ENCODE measurements around the gene PTP4A2.

PTP4A2 gene

DNA sequence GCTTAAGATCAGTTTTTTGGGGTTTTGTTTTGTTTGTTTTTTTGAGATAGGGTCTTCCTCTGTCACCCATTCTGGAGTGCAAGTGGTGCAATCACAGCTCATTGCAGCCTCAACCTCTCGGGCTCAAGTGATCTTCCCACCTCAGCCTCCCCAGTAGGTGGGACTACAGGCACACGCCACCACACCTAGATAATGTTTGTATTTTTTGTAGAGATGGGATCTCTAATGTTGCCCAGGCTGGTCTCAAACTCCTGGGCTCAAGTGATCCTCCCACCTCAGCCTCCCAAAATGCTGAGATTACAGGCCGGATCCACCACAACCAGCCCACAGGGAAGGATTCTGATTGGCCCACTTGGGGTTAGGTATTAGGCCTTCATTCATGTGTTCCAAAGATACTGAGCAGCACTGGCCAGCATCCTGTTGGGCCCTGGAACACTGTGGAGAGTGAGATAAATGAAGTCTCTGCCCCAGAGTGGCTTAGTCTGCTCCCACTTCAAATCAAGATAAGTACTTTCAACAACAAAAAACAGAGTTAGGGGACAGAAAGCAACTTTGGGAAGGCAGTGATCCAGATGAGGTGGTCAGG is 54.7 kb downstream of the PTP4A2 start:
- no peak for DNase-seq

DNA sequence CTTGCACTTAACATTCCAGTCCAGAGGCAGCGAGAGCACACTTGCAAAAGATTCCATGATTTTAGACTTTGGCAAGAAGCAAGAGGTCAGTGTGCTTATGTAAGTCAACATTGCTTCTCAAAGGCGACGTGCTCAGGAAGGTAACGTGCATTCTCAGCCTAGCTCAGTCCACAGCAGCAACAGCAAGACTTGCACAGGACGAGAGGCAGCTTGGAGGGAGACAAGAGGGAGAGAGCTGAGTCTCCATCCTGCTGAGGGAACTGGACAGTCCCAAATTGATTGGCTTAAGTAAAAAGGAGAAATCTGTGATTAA is 56.5 kb downstream of the PTP4A2 start:
- no peak for DNase-seq

DNA sequence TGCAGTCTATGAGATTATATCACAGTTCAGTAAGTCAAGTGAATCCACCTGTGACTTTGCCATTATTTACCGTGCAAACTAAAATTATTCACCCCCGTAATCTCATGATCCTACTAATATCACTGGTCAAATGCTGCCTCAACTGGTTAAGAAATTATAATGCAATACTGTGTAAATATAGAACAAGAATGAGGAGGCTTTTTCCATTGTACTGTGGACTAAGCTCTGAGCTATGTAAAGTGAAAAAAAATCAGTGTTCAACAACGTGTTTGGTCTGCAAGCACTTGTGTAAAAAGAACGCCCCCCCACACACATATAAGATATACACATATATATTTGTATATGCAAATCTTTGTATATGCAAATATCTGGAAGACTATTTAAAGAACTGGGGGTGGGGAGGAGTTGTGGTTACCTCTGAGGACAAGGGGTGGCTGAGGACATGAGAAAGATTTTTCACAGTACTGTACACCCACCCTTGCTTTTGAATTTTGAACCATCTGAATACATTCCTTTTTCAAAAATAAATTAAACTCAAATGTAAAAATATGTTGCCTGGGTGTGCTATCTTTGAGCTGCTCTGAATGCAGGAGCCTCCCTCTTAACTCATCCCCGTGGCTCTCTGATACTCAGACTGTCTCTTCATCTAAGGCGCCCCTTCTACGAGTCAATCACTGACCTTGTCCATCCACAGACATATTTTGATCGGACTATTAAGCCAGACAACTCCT is 57.0 kb downstream of the PTP4A2 start:
- DNase-seq = no peak

DNA sequence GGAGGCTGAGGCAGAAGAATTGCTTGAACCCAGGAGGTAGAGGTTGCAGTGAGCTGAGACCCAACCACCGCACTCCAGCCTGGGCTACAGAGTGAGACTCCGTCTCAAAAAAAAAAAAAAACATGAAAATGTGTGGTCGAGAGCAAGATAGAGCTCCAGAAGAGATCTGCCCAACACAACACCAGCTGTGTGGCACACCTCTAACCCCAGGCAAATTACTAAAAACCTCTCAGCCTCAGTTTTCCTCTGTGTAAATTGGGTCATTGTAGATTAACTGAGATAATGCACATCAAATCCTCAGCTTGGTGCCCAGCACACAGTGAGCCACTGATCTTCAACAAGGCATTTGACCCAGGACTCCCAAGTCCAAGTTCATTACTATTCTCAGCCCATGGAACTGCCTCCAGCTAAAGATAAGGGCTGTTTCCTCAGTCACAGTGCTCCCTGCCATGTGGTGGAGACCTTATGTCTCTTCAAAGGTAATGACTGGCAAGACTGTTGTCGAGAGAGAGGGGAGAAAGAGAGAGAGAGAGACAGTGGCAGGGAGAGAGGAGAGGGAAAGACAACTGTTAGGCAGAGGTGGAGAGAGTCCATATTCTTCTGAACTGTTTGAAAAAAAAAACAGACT is 58.1 kb downstream of the PTP4A2 start:
- DNase-seq = no peak

DNA sequence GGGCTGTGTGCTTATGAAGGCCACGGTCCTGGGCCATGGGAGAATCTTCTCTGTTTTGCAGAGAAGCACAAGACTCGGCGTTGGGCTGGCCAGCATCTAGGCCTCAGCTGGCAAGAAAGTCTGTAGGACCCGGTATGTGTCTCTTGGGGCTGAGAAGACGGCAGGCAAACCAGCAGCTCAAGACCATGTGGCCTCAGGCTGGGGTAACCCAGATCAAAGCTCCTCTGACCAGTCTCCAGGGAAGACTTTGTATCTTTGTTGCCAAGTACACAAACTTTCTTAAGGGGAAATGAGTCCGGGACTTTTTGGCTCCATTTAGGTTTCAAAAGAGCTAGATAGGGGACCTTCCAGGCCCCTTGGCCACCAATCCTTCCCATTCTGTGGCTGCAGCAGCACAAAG is 60.1 kb downstream of the PTP4A2 start:
- DNase-seq = no peak

DNA sequence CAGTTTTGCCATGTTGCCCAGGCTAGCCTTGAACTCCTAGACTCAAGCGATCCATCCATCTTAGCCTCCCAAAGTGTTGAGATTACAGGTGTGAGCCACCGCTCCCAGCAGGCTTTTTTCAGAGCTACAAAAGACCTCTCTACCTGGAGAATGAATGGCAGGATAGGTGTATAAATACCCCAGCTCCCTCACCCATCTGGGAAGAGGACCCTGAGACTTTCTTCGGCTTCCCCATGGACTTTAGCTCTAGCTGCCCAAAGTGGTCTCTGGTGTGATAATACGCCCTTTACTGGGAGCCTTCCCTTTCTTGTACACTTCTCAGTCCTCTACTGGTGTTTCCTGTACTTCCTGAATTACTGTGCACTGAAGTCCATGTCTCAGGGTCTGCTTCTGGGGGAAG is 60.6 kb downstream of the PTP4A2 start:
- no peak for DNase-seq

DNA sequence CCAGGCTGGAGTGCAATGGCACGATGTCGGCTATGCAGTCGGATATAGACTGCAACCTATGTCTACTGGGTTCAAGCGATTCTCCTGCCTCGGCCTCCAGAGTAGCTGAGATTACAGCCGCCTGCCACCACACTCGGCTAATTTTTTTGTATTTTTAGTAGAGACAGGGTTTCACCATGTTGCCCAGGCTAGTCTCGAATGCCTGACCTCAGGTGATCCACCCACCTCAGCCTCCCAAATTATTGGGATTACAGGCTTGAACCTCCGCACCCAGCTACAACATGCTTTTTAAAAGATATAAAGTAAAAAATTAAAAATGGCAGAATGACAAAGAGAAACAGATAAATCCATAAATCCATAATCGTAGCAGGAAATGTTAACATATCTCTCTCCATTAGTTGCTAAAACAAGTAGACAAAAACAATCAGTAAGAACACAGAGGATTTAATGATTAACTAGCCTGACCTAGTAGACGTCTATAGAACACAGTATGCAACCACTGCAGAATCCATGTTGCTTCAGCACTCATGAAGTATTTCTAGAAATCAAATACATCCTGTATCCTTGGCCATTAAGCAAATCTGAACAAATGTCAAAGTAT is 62.4 kb downstream of the PTP4A2 start:
- DNase-seq = no peak

DNA sequence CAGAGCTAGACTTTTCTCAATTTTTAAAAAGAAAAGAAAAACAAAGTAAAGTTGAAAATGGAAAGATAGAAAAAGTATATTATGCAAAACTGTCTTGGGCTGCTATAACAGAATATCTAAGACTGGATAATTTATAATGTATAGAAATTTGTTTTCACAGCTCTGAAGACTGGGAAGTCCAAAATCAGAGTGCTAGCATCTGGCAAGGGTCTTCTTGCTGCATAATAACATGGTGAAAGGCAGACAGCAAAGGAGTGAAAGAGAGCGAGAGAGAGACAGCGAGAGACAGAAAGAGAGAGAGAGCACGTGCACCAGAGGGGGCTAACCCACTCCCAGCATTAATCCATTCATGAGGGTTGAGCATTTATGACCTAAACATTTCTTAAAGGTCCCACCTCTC is 63.2 kb downstream of the PTP4A2 start:
- DNase-seq = no peak

DNA sequence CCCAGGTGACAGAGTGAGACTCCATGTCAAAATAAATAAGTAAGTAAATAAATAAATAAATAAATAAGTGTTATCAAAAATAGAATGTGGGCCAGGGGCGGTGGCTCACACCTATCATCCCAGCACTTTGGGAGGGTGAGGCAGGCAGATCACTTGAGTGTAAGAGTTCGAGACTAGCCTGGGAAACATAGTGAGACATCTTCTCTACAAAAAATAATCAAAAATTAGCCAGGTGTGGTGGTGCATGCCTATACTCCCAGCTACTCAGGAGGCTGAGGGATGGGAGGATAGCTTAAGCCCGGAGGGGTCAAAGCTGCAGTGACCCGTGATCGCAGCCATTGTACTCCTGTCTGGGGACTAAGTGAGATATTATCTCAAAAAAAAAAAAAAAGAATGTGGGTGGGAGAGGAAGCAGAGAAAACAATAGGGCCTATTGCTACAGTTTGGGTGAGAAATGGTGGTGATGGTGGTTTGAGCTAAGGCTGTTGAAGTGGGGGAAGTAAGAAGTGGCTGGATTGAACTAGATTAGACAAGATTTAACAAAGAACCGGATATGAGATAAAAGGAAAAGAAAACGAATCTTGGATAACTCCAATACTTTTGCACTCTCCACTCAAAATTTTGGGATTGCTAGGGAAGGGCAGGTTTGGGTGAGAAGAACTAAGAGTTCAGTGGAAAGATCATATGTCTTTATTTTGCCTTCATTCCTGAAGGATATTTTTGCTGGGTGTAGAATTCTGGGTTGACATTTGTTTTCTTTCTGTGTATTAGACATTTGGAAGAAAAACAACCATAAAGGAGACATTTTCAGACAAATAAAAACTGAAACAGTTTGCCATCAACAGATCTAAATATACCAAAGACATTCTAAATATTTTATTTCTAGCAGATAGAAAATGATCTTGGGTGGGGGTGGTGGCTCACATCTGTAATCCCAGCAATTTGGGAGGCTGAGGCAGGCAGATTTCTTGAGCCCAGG is 65.2 kb downstream of the PTP4A2 start:
- DNase-seq = no peak

DNA sequence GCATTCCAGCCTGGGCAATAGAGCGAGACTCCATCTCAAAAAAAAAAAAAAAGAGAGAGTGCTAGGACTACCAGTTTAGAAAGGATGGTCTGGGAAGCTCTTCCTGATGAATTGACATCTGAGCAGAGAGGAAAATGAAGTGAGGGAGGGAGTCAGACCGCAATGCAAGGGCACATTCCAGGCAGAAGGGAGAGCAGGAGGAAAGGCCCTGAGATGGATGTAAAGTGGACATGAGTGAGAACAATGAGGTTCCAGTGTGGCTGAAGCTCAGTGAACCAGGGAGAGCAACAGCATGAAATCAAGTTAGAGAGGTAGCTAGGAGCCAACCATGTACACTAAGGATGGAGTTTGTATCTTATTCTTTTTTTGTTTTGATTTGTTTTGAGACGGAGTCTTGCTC is 66.5 kb downstream of the PTP4A2 start:
- no peak for DNase-seq

DNA sequence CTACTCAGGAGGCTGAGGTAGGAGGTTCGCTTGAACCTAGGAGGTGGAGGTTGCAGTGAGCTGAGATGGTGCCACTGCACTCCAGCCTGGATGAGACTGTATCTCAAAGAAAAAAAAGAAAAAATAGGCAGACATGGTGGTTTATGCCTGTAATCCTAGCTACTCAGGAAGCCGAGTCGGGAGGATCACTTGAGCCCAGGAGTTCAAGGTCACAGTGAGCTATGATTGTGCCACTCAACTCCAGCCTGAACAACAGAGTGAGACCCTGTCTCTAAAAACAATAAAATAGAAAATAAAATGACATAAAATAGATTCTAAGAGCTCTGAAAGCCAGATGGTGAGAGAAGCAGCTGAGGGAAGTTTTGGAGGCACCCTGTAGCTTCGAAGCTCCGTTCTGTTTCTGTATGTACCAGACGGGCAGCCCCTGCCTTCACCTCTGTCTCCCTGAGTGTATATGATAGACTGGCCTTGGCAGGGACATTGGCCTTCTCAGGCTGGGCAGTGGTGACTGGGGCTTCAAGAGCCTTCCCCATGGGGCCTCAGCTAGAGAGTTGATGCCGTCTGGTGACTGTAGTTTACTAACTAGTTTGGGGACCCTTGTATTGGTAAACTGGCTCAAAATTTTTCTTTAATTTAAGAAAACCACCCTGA is 68.0 kb downstream of the PTP4A2 start:
- DNase-seq = no peak

DNA sequence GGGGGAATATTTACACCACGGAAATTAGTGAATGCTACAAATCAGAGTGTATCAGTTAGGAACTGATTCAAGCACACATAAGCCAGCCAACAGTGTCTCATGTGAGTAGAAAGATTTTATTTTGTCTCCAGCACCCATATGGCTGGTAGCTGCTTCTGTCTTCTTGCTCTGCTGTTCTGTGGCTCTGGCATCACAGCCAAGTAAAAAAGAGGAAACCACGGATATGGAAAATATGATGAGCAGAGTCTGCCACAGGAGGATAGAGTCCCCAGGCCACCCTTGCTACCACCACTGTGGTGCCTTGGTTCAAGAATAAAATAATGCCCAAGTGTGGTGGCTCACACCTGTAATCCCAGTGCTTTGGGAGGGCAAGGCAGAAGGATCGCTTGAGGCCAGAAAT is 68.7 kb downstream of the PTP4A2 start:
- DNase-seq = no peak

DNA sequence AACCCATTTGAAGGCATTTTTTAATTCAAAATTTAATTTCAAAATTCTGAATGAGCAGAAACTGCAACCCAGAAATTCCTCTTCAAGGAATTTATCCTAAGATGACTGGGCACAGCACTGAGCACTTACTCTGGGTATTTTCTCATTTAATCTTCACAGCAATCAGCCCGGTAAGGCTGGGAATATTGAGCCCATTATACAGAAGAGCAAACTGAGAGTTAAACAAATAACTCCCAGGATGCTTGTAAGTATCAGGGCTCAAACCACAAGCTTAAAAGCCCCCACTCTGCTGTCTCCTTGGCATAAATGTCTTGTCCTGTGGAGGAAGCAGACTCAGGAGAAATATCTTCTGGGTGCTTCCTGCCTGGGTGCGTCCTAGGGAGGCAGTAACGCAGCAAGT is 69.3 kb downstream of the PTP4A2 start:
- DNase-seq = no peak

DNA sequence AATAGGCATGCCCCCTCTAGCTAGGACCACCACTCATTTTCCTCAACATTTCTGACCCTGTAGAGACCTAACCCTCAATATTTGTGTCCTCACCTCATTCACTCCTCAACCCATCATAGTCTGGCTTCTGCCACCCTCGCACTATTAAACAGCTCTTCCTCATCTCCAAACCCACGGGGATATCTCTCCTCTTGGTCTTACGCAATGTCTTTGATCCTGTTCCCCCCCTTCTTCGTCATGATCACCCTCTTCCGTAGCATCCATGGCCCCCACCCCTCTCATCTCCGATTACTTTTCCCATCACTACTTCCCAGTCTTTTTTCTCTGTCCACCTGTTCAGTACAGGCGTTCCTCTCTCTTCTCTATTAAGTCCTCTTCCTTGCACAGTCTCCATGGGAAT is 70.6 kb downstream of the PTP4A2 start:
- DNase-seq = no peak

DNA sequence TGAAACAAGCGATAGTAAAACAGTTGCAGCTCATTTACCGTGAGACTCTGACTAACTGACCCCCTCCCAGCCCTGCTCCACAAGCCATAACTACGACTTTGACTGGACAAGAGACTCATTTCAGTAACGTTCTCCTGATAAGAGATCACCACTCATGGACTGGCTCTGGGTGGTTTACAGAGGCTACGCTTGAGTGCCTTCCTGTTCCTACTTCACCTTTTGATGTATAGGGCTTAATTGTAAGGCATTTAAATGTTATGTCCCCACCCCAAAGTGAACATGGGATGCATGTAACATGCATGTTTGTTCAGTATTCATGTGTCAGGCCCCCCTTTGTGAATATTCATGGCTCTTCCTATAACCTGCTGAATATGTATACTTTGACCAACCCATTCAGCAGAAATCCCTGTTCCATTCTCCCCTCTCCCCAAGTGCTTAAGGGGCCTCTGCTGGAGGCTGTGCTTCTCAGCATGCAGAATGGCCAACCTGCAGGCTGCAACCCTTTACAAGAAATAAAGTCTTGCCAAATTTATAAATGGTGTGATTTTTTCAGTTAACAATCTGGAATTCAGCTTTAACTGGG is 71.6 kb downstream of the PTP4A2 start:
- DNase-seq = no peak

DNA sequence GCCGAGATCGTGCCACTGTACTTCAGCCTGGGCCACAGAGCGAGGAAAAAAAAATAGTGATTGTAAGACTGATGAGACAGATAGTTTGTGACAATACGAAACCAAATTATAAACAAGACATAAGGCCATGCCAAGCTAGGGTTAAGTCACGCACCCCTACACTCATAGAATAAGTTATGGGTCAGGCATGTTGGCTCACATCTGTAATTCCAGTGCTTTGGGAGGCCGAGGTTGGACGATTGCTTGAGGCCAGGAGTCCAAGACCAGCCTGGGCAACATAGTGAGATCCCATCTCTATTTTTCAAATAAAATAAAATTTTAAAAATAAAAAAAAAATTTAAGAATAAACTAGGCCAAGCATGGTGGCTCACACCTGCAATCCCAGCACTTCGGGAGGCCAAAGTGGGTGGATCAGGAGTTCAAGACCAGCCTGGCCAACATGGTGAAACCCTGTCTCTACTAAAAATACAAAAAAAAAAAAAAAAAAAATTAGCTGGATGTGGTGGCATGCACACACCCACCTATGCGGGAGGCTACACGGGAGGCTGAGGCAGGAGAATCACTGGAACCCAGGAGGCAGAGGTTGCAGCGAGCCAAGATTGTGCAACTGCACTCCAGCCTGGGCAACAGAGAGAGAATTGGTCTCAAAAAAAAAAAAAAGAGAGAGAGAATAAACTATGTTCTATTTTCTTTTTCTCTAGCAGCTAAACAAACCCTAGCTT is 72.3 kb downstream of the PTP4A2 start:
- DNase-seq = no peak

DNA sequence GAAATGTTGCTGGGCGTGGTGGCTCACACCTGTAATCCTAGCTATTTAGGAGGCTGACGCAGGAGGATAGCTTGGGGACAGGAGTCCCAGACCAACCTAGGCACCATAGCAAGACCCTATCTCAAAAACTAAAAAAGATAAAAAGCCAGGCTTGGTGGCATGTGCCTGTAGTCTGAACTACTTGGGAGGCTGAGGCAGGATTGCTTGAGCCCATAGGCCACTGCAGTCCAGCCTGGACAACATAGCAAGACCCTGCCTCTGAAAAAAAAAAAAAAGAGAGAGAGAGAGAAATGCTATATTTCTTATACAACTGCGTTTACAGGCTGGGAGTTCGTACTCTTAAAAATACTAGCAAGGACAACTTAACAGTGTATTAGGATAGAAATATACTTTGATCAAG is 76.1 kb downstream of the PTP4A2 start:
- no peak for DNase-seq

DNA sequence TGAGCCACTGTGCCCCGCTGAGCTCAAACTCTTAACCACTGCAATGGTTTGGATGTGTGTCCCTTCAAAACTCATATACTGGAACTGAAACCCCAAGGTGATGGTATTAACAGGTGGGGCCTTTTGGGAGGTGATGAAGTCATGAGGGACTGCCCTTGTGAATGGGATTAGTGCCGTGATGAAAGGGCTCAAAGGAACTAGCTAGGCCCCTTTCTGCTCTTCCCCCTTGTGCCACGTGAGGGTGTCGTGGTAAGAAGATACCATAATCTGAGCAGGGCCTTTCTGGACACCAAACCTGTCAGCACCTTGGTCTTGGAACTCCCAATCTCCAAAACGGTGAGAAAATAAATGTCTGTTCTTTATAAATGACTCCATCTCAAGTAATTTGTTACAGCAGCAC is 76.8 kb downstream of the PTP4A2 start:
- DNase-seq = no peak

DNA sequence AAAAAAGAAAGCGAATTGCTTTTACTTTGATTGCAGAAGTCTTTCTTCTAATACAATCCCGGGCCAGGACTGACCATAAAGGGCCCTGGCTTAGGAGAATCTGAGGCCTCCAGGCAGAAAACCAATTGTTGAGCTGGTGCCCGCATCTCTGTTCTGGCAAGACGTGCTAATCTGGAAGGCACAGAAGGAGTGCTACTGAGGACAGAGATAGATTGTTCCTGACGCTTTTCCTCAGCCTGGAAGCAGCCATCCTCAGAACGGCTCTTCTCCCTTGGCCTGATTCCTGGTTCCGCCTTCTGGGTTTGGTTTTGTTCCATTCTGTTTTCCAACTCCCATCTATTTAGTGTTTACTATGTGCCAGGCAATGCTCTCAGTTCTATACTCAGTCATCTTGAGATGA is 77.6 kb downstream of the PTP4A2 start:
- no peak for DNase-seq

DNA sequence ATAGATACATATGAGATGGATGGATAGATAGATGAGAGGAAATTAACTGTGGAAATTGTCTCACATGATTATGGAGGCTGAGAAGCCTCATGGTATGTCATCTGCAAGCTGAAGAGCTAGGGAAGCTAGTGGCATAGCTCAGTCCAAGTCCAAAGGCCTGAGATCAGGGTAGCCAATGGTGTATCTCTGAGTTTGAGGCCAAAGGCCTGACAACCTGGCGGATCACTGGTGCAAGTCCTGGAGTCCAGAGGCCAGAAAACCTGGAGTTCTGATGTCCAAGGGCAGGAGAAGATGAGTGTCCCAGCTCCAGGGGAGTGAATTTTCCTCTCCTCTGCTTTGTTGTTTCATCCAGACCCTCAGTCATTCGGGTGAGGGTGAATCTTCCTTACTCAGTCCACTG is 78.4 kb downstream of the PTP4A2 start:
- no peak for DNase-seq

DNA sequence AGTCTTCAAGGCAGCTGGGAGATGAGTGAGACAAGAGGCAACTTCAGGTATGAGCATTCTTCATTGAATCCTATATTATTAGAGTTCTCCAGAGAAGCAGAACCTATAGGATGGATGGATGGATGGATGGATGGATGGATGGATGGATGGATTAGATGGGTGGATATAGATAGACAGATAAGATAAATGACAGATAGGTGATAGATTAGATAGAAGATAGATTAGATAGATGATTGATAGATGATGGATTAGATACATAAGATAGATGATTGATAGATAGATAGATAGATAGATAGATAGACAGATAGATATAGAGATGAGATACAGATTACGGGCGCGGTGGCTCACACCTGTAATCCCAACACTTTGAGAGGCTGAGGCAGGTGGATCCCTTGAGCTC is 79.1 kb downstream of the PTP4A2 start:
- no peak for DNase-seq

DNA sequence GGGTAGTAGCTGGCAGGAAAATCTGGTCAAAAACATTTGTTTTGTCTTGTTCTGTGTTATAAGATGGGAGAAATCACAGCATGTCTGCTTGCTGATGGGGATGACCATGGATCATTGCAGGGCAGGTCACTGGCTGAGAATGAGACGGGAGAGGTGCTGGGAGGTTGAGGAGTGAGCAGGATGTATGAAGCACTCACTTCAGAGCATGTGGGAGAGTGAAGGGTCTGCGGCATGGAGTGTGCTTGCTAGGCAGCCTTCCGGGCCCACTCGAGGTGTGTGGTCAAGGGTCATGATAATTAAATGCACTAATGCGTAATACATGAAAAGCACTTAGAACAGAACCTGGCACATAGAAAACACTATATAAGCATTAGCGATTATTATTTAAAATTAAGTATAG is 80.3 kb downstream of the PTP4A2 start:
- no peak for DNase-seq

Data from stimulated activated CD4-positive, alpha-beta T cell treated with anti-CD3 and anti-CD28 coated beads, Interleukin-4, amount 100 ng/mL, for 4 hours (primary cell).